GM18498 (cell line): ENCODE results near the gene TRIM29.
"Not testable (repeated sequence)": the region's sequence is repeated elsewhere in the genome, so short reads cannot be mapped to it uniquely, and the experiment has no call there.

ENCODE experiments used
- ATAC-seq: cut with Tn5 transposase; IDR thresholded peaks from one replicate; pipeline ENCODE4 v1.9.1; 2021; ENCODE audit warnings: mild to moderate bottlenecking, moderate library complexity; ENCODE audit not compliant: unreplicated experiment

TRIM29 gene

DNA sequence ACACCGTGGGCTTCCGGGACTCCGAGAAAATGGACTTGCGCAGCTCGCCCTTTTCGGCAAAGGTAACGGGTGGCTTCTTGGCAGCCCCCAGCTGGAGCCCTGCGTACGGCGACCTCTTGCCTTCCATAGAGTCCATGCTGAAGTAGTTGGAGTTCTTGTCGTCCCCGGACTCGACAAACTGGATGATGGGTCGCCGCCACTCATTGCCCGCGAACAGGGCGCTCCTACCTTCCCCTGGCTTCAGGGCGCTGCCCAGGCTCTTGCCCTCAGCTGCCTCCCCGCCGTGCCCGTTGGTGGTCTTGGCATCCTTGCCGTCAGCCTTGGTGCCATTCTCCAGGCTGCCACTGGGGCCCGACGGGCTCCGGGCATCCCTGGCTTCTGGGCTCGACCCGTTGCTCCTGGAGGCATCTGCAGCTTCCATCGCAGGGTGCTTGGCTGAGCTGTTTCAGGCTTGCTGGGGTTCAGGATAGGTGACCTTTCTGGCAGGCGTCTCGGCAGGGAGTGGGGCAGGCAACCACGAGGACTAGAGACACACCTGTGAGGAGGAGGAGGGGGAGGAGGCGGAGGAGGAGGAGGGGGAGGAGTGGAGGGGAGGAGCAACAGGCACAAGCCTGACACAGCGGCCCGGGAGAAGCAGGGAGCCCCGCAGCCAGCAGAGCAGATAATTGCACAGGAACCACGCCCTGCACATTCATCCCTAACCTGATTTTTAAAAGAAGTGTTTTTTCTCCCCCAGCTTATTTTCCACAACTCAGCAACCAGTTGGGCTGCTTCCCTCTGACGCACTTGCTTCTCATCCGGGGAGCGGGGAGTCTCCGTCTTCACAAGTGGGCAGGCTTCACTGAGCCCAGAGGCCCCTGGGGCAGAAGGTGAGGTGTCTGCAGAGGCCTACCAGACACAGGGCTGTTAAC, at the start of gene TRIM29:
Gene TRIM29 (minus strand): TSS at position 503 of the 911 bp plus-strand sequence. CDS start 82 bp downstream, at position 421.
- ATAC-seq = no peak

GRCh38 chr11:120186774-120187591, 49.1 kb upstream of the TRIM29 start:
- no peak for ATAC-seq

- no peak for ATAC-seq
These were observed 48.5 kb upstream of the TRIM29 start for GRCh38 chr11:120186456-120186773.

DNA sequence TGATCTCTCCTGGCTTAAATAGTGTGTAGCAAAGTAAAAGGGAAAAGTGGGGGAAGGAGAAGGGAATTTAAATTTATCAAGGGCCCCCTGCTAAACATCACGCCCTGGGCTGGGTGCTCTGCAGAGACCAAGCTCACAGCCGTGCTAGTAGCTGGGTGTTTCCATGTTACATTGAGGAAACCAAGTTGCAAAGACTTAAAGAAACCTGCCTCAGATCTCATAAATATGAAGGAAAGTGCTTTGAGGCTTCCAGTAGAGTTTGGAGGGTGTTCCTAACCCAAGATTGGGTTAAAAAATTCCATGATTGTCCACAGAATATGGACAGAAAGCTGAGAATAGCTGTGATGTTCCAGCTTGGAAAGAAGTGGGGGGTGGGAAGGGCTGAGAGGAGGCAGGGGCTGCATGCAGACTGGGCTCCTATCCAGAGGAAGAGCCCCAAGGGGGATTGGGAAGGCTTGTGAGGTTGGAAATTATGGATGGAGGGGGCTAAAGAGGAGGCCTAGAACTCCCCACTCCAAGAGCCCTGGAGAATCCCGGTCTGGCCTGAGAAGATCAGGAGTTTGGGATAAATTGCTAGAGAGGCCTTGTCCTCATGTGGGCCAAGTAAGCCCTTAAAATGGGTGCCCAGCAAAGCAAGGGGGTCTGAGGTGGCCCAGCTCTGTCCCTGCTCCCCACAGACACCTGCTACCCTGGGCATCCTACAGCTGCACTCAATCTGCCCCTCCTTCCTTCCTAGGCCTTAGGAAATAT, 48.0 kb upstream of the TRIM29 start:
- ATAC-seq = no peak

- no peak for ATAC-seq
These were observed 47.2 kb upstream of the TRIM29 start for GRCh38 chr11:120184946-120185705.

- ATAC-seq = no peak
These were observed 46.5 kb upstream of the TRIM29 start for GRCh38 chr11:120184371-120184945.

DNA sequence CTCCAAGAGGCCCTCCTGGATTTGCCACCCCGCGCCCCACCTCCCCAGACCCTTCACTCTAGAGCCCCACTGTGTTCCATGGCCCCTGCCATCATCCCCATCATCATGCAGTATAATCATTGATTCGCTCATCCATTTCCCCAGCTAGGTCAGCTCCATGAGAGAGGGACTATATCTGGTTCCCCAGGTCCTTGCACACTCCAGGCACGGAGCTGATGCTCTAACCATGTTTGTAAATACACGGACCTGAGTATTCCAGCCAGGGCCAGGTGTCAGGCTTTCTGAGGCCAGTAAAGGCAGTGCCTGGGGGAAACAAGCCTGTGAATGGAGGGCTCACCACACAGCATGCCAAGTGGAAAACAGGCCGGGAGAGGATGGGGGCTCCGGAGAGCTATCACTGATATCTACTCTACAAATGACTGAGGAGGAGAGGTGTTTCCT, 45.8 kb upstream of the TRIM29 start:
- no peak for ATAC-seq

DNA sequence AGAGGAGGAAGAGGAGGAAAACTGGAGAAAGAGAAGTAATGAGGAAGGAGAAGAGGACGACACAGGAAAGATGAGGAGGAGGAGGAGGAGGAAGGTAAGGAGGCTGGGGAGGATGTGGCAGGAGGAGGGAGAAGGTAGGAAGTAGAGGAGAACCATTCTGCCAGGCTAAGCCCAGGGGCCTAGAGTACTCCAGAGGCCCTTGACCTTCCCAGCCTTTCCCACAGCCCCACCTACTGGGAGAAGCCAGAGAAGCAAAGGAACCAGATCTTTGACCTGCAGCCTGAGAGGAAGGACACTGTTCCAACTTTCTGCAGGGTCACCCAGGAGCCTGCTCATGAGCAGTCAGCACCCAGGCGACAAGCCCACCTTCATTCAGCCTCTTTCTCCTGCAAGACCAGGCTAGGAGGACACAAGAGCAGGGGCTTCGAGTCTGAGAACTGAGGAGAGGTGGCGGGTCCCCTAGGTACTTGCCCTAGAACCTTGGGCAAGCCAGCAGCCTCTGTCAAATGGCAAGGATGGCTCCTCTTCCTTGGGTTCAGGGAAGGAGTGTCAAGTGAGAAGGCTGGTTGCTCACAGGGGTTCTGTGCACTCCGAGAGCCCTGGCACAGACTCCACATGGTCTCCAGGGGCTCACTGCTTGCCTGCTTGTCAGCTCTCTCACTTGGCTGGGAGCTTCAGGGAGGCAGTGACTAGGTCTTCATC, 45.0 kb upstream of the TRIM29 start:
- no peak for ATAC-seq

- ATAC-seq = no peak
These were observed 44.5 kb upstream of the TRIM29 start for GRCh38 chr11:120182372-120182771.

DNA sequence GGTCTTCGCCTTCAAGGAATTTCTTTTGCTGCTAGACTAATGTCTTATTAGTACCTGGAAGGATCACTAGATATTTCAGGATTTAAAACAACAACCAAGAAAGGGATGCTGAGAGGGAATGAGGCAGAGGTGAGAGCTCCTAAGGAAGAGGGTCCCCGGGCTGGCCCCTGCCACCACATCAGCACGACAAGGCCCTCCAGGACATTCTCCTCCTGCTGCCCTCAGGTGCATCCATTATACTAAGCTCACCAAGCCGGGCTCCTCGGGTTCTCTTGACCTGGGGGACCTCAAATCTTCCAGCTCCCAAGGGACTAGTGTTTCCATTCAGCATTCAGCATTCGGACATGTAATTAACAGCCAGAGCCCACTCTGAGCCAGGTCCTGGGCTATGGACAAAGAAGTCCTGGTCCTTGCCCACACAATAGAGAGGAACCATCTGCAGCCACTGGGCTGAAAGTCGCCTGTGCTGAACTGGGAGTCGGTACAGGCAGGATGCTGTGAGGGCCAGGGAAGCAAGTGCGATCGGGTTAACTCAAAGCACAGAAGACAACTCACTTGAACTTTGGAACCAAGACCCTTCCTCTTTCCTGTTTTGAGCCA, 43.6 kb upstream of the TRIM29 start:
- no peak for ATAC-seq

DNA sequence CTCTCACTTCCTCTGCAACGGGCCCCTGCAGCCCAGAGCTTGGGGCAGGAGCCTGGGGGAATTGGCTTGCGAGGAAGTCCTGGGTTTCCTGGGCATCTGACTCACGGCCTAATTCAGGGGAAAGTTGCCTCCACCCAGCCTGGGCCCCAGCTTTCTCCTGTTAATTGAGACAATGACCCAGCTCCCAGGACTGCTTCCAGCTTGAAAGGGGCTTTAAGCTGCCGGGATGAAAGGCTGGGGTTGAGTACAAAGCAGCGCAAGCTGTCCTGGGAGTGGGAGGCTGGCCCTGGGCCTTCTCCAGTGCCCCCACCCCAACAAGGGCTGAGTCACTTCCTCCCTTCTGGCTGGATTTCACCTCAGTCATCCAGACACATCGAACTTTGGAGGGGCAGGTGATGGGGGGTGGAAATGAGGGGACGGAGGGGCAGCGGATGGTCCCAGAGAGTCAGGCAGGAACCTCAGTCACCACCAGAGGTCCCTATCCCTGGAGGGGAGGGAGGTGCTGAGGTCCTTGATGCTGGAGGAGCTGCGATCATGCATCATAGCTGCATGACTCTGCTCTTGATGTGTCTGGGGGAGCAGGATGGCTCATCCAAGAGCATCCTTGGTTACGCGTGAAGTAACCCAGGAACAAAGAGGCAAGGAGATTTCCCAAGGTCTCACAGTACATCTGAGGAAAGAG, 42.8 kb upstream of the TRIM29 start:
- ATAC-seq = no peak

GRCh38 chr11:120180063-120180462, 42.1 kb upstream of the TRIM29 start:
- ATAC-seq = not testable (repeated sequence)

GRCh38 chr11:120179057-120179672, 41.3 kb upstream of the TRIM29 start:
- no peak for ATAC-seq

DNA sequence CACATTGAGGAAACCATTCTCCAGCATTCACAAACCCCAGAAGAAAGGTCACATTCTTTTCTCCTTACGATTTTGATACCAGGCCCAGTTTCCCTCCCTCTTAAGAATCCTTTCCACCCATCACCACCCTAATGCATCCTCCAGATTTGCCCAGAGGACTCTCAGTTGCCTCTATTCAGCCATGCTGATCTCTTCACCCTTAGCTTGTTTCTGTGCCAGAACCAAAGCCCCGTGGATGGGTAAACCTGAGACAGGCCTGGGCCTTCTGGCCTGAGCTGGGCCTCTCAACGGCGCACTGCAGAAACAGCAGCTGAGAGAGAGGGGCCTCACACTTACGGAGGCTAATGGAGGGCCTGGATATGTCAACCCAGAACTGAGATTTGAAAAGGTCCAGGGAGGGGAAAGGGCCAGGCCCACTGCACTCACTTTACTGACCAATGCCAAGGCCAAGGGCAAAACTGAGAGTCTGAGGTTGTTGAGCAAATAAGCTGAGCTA, 40.7 kb upstream of the TRIM29 start:
- ATAC-seq = no peak

GRCh38 chr11:120174866-120175265, 37.0 kb upstream of the TRIM29 start:
- no peak for ATAC-seq

DNA sequence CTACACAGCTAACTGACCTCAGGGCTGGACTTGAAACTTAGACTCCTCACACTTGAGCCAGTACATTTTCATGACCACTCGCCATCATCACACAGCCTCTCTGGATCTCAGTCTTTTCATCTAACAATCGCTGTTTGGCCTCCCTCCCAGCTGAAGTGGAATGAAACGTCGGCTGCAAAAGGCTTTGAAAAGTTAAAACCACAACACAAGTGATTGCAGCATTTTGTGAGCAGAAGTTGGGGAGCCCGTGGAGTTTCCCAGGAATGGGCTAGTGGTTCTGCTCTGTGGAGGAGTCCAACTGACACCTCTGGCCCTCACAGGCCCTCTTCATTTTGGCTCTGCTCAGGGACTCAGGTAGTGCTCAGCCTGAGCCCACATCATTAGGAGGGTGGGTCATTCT, 35.9 kb upstream of the TRIM29 start:
- no peak for ATAC-seq

GRCh38 chr11:120173019-120173705, 35.2 kb upstream of the TRIM29 start:
- no peak for ATAC-seq
